DOHH2 (cell line): Measurements from ENCODE around the gene CNTNAP5.

Source experiments
- H3F3A ChIP-seq: fragments of 200-600 bp; sonication (generic), shearing (Covaris generic); 2 replicates; pipeline ENCODE4 v1.6.0; 2016; ENCODE audit warnings: antibody characterized with exemption, mild to moderate bottlenecking; ENCODE audit not compliant: control insufficient read depth, insufficient read depth
- H3K27ac ChIP-seq: fragments of 200-600 bp; sonication (generic); 2 replicates; pipeline ENCODE4 v1.5.1; 2014; ENCODE audit warnings: low read depth, mild to moderate bottlenecking, low read length, moderate library complexity
- H3K27me3 ChIP-seq: fragments of 200-600 bp; sonication (generic); 2 replicates; pipeline ENCODE4 v1.6.1; 2014; ENCODE audit warnings: mild to moderate bottlenecking, low read length, mixed read lengths; ENCODE audit not compliant: control insufficient read depth
- H3K36me3 ChIP-seq: fragments of 200-600 bp; sonication (generic); 2 replicates; pipeline ENCODE4 v1.6.1; 2014; ENCODE audit warnings: mild to moderate bottlenecking, low read length, moderate library complexity, mixed read lengths; ENCODE audit not compliant: control insufficient read depth
- H3K4me1 ChIP-seq: fragments of 200-600 bp; sonication (generic); 2 replicates; pipeline ENCODE4 v1.6.1; 2014; ENCODE audit warnings: mild to moderate bottlenecking, low read length, mixed read lengths; ENCODE audit not compliant: control insufficient read depth
- H3K4me2 ChIP-seq: fragments of 200-600 bp; sonication (generic); 2 replicates; pipeline ENCODE4 v1.6.0; 2014; ENCODE audit warnings: mild to moderate bottlenecking, low read length, moderate library complexity
- H3K4me3 ChIP-seq: fragments of 200-600 bp; sonication (generic); 2 replicates; pipeline ENCODE4 v1.5.1; 2014; ENCODE audit warnings: mild to moderate bottlenecking, low read length, mixed read lengths
- H3K79me2 ChIP-seq: fragments of 200-600 bp; sonication (generic); 2 replicates; pipeline ENCODE4 v1.6.1; 2014; ENCODE audit warnings: mild to moderate bottlenecking, low read length, mixed read lengths; ENCODE audit not compliant: control insufficient read depth
- H3K9me2 ChIP-seq: fragments of 200-600 bp; sonication (generic); replicated peaks from 2 replicates; pipeline ENCODE4 v1.6.1; 2014; ENCODE audit warnings: mild to moderate bottlenecking, low read length, mixed read lengths; ENCODE audit not compliant: control insufficient read depth
- H3K9me3 ChIP-seq: fragments of 200-600 bp; sonication (generic); 2 replicates; pipeline ENCODE4 v1.6.1; 2014; ENCODE audit warnings: antibody characterized with exemption, low read length, mixed read lengths; ENCODE audit not compliant: control insufficient read depth, insufficient read depth
- H4K20me1 ChIP-seq: fragments of 200-600 bp; sonication (generic); 2 replicates; pipeline ENCODE4 v1.6.0; 2014; ENCODE audit warnings: low read depth, mild to moderate bottlenecking, antibody characterized with exemption, low read length, moderate library complexity; ENCODE audit not compliant: control insufficient read depth, insufficient read depth
- EZH2phosphoT487 ChIP-seq: fragments of 200-600 bp; sonication (generic); IDR thresholded peaks from 2 replicates; pipeline ENCODE4 v1.6.1; 2017; ENCODE audit warnings: borderline replicate concordance, mild to moderate bottlenecking, antibody characterized with exemption, low read length, moderate library complexity, mixed read lengths
- TF ChIP-seq, protein P1 (sequence below): fragments of 200-600 bp; sonication (generic); IDR thresholded peaks from one replicate; pipeline ENCODE4 v1.5.1; 2014; ENCODE audit warnings: antibody characterized with exemption, mild to moderate bottlenecking, low read depth, low read length; ENCODE audit not compliant: poor library complexity, severe bottlenecking

Gene CNTNAP5

DNA sequence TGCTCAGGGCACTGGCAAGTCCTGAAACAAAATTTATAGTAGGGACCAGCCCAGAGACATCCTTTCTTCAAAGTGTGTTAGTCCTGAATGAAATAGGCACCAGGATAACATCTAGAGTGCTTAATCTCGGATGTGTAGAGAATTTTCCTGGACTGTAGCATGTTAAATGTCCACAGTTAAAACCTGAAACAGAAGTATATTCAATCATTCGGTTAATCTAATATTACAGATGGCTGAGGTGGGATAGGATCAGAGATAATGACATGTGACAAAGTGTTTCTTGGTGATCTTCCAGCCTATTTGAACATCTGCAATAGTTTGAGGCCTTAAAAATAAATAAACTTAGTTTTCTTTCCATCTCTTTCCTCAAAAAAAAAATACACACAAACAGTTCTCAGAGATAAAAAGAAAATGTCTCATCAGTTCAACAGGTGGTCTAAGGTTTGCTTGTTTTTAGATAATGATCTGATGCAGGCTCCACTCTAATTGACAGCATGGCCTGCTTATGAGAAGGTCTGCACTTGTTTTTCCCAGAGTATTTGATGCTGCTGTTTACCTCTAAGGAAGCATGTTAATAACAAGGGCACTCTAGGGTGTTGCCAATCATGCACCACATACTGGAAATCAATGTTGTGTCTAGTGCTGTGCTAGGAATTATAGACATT lies 25.9 kb downstream of the CNTNAP5 start:
- H3K27me3 ChIP-seq = no peaks in the 10 kb centered on the region
- H3K79me2 ChIP-seq = no peaks in the 10 kb centered on the region
- H4K20me1 ChIP-seq = no peaks in the 10 kb centered on the region
- H3K27ac ChIP-seq = no peak overlapping the region
- H3K4me2 ChIP-seq = no peak overlapping the region
- no peaks in the 10 kb centered on the region for H3F3A ChIP-seq
- TF ChIP-seq, protein P1, sequence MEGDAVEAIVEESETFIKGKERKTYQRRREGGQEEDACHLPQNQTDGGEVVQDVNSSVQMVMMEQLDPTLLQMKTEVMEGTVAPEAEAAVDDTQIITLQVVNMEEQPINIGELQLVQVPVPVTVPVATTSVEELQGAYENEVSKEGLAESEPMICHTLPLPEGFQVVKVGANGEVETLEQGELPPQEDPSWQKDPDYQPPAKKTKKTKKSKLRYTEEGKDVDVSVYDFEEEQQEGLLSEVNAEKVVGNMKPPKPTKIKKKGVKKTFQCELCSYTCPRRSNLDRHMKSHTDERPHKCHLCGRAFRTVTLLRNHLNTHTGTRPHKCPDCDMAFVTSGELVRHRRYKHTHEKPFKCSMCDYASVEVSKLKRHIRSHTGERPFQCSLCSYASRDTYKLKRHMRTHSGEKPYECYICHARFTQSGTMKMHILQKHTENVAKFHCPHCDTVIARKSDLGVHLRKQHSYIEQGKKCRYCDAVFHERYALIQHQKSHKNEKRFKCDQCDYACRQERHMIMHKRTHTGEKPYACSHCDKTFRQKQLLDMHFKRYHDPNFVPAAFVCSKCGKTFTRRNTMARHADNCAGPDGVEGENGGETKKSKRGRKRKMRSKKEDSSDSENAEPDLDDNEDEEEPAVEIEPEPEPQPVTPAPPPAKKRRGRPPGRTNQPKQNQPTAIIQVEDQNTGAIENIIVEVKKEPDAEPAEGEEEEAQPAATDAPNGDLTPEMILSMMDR = no peak
- TF ChIP-seq EZH2phosphoT487 = no peak
- H3K4me3 ChIP-seq = no peak overlapping the region
- no peaks in the 10 kb centered on the region for H3K4me1 ChIP-seq
- H3K9me3 ChIP-seq = no peaks in the 10 kb centered on the region
- H3K36me3 ChIP-seq = no peaks in the 10 kb centered on the region
- H3K9me2 ChIP-seq = no peaks in the 10 kb centered on the region

DNA sequence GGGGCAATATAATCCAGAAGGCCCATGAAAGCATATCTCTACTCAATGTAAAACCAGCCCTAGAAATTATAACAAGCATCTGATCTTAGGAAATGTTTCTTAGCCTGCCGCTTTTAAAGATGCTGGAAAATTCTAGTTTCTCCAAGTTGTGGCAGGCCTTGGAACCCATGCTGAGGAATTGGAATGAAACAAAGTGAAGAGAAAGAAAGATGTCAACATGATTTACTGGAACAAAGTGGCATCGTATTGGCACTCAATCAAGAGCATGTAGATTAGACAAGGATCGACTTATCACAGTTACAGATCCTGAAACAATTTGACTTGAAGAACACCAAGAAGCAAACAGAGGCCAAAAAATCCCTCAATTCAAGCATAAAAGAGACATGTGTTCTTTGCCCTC lies 28.7 kb downstream of the CNTNAP5 start:
- Histone ChIP-seq H3K4me3 (no peak overlapping the region), H3K79me2 (no peaks in the 10 kb centered on the region), H3K36me3 (no peaks in the 10 kb centered on the region), H3F3A (no peaks in the 10 kb centered on the region), H3K4me1 (no peaks in the 10 kb centered on the region), H3K9me2 (no peaks in the 10 kb centered on the region), H3K27ac (no peak overlapping the region), H3K9me3 (no peaks in the 10 kb centered on the region), H3K27me3 (no peaks in the 10 kb centered on the region), H3K4me2 (no peak overlapping the region), H4K20me1 (no peaks in the 10 kb centered on the region)
- TF ChIP-seq EZH2phosphoT487 = no peak
- TF ChIP-seq, protein P1 = no peak

DNA sequence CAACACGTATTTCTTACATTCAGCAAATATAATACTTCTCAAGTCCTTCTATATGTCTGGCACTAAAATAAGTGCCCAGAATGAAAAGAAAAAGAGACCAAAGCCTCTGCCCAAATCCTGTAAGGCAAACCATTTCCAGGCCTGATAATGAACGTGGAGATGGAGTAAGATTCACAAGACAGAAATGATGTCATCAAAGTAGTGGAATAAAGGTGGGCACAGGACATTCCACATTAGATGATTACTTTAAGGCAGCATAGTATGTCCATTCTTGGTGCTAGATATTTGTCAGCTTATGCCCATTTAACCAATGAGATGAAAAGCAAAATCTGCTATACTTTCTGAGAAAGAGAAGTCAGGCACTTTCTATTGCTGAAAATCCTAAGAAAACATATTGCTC lies 38.5 kb downstream of the CNTNAP5 start:
- no peak overlapping the region for H3K4me2 ChIP-seq
- no peaks in the 10 kb centered on the region for H3K9me2 ChIP-seq
- no peaks in the 10 kb centered on the region for H3K79me2 ChIP-seq
- no peaks in the 10 kb centered on the region for H4K20me1 ChIP-seq
- TF ChIP-seq, protein P1 = no peak
- TF ChIP-seq EZH2phosphoT487 = no peak
- no peaks in the 10 kb centered on the region for H3K4me1 ChIP-seq
- H3F3A ChIP-seq = no peaks in the 10 kb centered on the region
- no peak overlapping the region for H3K4me3 ChIP-seq
- no peaks in the 10 kb centered on the region for H3K27me3 ChIP-seq
- H3K9me3 ChIP-seq = no peaks in the 10 kb centered on the region
- no peaks in the 10 kb centered on the region for H3K36me3 ChIP-seq
- no peak overlapping the region for H3K27ac ChIP-seq
